NCI-H1436 (cell line): Measurements from ENCODE around the gene TIGD1.

Experiments
- DNase-seq: peaks from one replicate; lab custom pipeline; 2025; lab: John Stamatoyannopoulos, UW

Gene TIGD1

GRCh38 chr2:232501794-232502390, 48.5 kb downstream of the TIGD1 start:
- no peak for DNase-seq

GRCh38 chr2:232501331-232501771, 49.0 kb downstream of the TIGD1 start:
- no peak for DNase-seq

- DNase-seq = no peak
These were observed 51.9 kb downstream of the TIGD1 start for GRCh38 chr2:232498452-232498851.
